Measurements from ENCODE around the gene MEF2C. TPM values are rescaled to one million over a fixed set of nuclear protein-coding genes. Genes with fewer than 3 reads are reported as not detected.

The MEF2C gene
- total and polyA plus RNA-seq, 2 experiments from 2014 or later = 107 to 175 TPM

DNA sequence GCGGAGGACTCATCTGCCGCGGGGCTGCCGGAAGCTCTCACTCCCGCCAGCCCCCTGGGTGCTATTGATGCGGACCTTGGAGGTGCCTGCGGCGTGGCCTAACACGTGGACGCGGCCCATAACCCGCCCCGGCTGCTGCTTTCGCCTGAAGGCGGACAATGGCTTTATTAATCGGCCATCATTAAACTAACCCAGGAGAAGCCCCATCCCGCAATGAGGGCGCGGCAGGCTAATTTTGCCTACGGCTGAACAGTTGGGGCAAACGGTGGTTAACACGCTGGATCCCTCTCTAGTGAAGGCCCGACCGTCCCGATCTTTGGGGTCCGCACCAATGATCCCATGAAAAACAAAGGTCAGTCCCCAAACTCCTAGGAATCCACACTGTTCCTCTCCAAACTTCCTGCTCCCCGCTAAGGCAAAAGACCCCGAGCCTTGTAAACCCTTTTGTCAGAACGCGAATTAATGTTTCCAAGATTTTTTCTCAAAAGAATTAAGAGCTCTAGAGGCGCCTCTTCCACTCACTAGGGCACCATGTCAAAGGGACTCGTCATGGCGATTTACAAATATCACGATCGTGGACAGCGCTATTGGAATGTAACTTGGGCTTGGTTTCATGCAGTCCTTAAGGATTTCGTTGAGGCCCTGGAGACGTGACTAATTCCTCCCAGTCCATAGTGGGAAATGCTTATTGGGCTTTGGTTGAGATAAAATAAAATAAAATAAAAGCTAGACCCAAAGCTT is 193.1 kb downstream of the MEF2C start:
- H3K36me3 ChIP-seq = no peaks in the 10 kb centered on the region
- TF ChIP-seq, protein P1, sequence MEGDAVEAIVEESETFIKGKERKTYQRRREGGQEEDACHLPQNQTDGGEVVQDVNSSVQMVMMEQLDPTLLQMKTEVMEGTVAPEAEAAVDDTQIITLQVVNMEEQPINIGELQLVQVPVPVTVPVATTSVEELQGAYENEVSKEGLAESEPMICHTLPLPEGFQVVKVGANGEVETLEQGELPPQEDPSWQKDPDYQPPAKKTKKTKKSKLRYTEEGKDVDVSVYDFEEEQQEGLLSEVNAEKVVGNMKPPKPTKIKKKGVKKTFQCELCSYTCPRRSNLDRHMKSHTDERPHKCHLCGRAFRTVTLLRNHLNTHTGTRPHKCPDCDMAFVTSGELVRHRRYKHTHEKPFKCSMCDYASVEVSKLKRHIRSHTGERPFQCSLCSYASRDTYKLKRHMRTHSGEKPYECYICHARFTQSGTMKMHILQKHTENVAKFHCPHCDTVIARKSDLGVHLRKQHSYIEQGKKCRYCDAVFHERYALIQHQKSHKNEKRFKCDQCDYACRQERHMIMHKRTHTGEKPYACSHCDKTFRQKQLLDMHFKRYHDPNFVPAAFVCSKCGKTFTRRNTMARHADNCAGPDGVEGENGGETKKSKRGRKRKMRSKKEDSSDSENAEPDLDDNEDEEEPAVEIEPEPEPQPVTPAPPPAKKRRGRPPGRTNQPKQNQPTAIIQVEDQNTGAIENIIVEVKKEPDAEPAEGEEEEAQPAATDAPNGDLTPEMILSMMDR (IDR thresholded peaks at IDR 0.05; ENCODE audit: low read depth, low read length) = no peak
- no peak overlapping the region for H3K4me3 ChIP-seq
- H3K4me1 ChIP-seq (ENCODE audit: low read depth) = no peaks in the 10 kb centered on the region
- no peaks in the 10 kb centered on the region for H3K9me3 ChIP-seq (ENCODE audit: low read depth)
- H3K27me3 ChIP-seq = peaks cover 100% of the 10 kb centered on the region
- DNase-seq (ENCODE audit: low read depth in 1 of 2, low spot score in 1 of 2) = no peak
- H3K27ac ChIP-seq = no peak overlapping the region

DNA sequence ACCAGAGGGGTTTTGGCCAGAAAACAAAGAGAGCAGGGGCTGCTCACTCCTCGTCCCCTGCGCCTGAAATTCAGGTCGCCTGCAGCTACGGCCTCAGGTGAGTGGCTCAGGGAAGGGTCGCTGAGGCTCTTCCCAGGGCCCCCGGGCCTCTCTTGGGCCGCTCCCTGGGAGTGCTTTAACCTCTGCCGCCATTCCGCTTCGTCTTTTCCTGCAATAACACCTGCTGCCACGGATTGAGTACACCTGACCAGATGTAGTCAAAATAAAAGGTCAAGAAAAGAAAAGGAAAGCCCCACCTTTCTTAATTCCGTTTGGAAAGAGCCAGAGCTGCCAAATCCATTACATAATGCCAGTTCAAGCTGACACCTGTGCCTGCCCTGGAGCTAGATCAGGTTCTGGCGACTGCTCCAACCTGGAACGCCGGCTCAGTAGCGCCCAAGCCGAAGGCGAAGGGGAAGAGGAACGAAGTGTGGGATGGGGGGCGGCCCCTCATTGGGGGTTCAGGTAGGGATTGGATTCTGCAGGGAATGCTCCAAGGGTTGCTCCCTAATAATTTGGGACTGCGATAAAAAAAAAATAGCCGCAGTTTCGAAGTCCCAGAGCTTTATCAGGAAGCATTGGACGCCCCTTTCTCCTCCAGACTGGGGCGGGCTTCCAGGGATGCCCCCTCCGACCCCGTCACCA is 193.9 kb downstream of the MEF2C start:
- no peaks in the 10 kb centered on the region for H3K36me3 ChIP-seq
- TF ChIP-seq, protein P1 (IDR thresholded peaks at IDR 0.05; ENCODE audit: low read depth, low read length) = no peak
- peaks cover 100% of the 10 kb centered on the region for H3K27me3 ChIP-seq
- no peaks in the 10 kb centered on the region for H3K9me3 ChIP-seq (ENCODE audit: low read depth)
- no peaks in the 10 kb centered on the region for H3K4me1 ChIP-seq (ENCODE audit: low read depth)
- H3K4me3 ChIP-seq = no peak overlapping the region
- no peak for DNase-seq (ENCODE audit: low read depth in 1 of 2, low spot score in 1 of 2)
- H3K27ac ChIP-seq = no peak overlapping the region

DNA sequence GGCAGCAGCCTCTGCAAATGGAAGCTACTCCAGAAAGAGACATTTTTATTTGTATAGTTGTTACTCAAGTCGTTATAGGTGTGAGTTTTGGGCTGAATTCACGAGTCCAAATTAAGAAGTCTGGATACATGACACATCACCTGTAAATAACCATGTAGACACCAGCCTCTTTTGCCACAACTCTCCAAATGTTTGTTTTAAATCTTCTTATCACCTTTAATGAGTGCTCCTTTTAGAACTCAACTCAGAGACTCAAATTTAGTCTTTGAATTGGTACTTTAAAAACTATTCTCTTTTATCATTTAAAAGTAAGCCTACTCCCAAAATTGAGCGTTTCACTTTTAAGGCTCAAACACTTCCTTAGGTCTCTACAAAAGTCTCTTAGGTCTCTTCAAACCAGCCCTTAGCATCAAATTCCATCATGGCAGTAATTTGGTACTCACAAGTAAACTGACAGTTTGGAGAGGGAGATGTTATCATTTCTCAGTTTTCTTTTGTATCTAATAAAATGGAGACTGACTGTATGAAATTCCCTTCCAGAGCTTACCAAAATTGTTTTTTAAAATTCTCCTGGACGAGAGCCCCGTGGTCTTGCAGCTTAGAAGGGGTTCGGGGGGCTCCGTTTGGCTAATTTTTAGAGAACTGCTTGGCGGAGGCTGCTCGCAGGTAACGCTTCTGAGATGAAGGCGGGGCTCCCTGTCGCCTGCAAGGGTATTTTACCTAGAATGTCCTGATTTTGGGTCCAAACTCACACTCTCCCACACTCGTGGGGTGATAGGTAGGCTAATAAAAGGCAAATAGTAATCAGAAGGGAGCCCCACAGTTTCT is 194.6 kb downstream of the MEF2C start:
- TF ChIP-seq, protein P1 (IDR thresholded peaks at IDR 0.05; ENCODE audit: low read depth, low read length) = no peak
- Histone ChIP-seq H3K27me3 (peaks cover 100% of the 10 kb centered on the region), H3K36me3 (no peaks in the 10 kb centered on the region), H3K9me3 (ENCODE audit: low read depth) (no peaks in the 10 kb centered on the region), H3K4me3 (no peak overlapping the region), H3K27ac (no peak overlapping the region), H3K4me1 (ENCODE audit: low read depth) (no peaks in the 10 kb centered on the region)
- DNase-seq (ENCODE audit: low read depth in 1 of 2, low spot score in 1 of 2) = no peak

DNA sequence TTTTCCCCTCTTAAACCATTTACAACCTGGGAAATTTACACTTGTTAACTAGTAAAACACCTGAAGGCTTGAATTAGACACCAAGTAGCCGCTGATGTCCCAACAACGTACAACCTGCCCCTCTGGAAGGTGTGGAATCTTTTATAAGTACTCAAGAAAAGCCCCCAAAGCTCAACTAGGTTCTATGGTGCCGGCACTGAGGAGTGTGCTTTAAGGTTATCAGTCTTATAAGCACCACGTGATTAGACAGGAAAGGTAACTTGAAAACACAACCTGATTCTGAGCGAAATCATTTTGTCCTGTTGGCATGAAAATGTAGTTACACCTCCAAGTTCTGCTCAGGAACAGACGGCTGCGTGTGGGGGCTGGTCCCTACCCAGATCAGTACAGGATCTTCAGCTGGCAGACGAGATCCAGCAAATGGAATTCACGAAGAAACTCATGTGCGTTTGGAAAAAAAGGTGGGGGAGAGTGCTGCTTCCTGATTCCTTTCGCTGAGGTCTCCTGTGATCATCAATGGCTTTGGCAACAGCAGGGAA is 195.5 kb downstream of the MEF2C start:
- no peak for DNase-seq (ENCODE audit: low read depth in 1 of 2, low spot score in 1 of 2)
- Histone ChIP-seq H3K27ac (no peak overlapping the region), H3K4me1 (ENCODE audit: low read depth) (no peaks in the 10 kb centered on the region), H3K36me3 (no peaks in the 10 kb centered on the region), H3K27me3 (peaks cover 100% of the 10 kb centered on the region), H3K9me3 (ENCODE audit: low read depth) (no peaks in the 10 kb centered on the region), H3K4me3 (no peak overlapping the region)
- TF ChIP-seq, protein P1 (IDR thresholded peaks at IDR 0.05; ENCODE audit: low read depth, low read length) = no peak

DNA sequence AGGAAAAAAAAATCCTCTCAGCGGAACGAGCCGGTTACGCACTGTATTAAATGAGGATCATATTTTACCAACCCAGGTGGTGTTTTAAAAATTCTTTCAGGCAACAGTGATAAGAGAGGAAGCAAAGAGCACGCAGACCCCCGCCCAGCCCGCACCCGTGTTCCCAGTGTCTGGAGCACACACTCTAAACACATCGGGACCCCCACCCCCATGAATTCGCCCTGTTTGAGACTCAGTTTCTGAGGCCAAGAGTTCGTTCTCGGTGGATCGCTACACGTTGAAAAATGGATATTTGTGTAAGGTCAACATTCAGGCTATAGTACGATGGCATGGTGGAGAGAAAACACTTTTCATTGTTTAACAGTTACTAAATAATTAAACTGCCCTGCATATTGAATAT is 196.3 kb downstream of the MEF2C start:
- no peaks in the 10 kb centered on the region for H3K4me1 ChIP-seq (ENCODE audit: low read depth)
- TF ChIP-seq, protein P1 (IDR thresholded peaks at IDR 0.05; ENCODE audit: low read depth, low read length) = no peak
- no peaks in the 10 kb centered on the region for H3K36me3 ChIP-seq
- H3K27me3 ChIP-seq = peaks cover 100% of the 10 kb centered on the region
- H3K4me3 ChIP-seq = no peak overlapping the region
- H3K27ac ChIP-seq = no peak overlapping the region
- DNase-seq (ENCODE audit: low read depth in 1 of 2, low spot score in 1 of 2) = no peak
- no peaks in the 10 kb centered on the region for H3K9me3 ChIP-seq (ENCODE audit: low read depth)

Data from cardiac muscle cell (in vitro differentiated cells and primary cell).